Measurements from ENCODE around the gene TTPAL.
A peak's percentile ranks its signal among the peaks of the same experiment; 100 is the strongest.
"Not testable (repeated sequence)": the region's sequence is repeated elsewhere in the genome, so short reads cannot be mapped to it uniquely, and the experiment has no call there.

TTPAL gene

GRCh38 chr20:44465001-44465560, 10.6 kb upstream of the TTPAL start:
- H3K27ac ChIP-seq: no peak overlapping the region
- no peak for DNase-seq (ENCODE audit: low read depth, low spot score)

GRCh38 chr20:44467289-44467883, 8.3 kb upstream of the TTPAL start:
- DNase-seq (ENCODE audit: low read depth, low spot score): no peak
- no peak overlapping the region for H3K27ac ChIP-seq

- DNase-seq (ENCODE audit: low read depth, low spot score): no peak
- no peak overlapping the region for H3K27ac ChIP-seq
Measured at GRCh38 chr20:44468044-44468782, 7.5 kb upstream of the TTPAL start.

GRCh38 chr20:44470327-44470726, 5.3 kb upstream of the TTPAL start:
- H3K27ac ChIP-seq: no peak overlapping the region
- no peak for DNase-seq (ENCODE audit: low read depth, low spot score)

- no peak for DNase-seq (ENCODE audit: low read depth, low spot score)
- H3K27ac ChIP-seq: no peak overlapping the region
Measured at GRCh38 chr20:44471481-44471882, 4.2 kb upstream of the TTPAL start.

GRCh38 chr20:44472283-44472682, 3.4 kb upstream of the TTPAL start:
- DNase-seq (ENCODE audit: low read depth, low spot score); H3K27ac ChIP-seq: not testable (repeated sequence)

- no peak for DNase-seq (ENCODE audit: low read depth, low spot score)
- peak overlapping the region; percentile 78 for H3K27ac ChIP-seq
Measured at GRCh38 chr20:44475372-44475693, 341 bp upstream of the TTPAL start.

GRCh38 chr20:44477151-44477550, 1.5 kb downstream of the TTPAL start:
- no peak for DNase-seq (ENCODE audit: low read depth, low spot score)
- H3K27ac ChIP-seq: peak overlapping the region; percentile 78

GRCh38 chr20:44478206-44478605, 2.5 kb downstream of the TTPAL start:
- peak overlapping the region; percentile 78 for H3K27ac ChIP-seq
- no peak for DNase-seq (ENCODE audit: low read depth, low spot score)

GRCh38 chr20:44479643-44480042, 4.0 kb downstream of the TTPAL start:
- no peak for DNase-seq (ENCODE audit: low read depth, low spot score)
- H3K27ac ChIP-seq: no peak overlapping the region

- no peak for DNase-seq (ENCODE audit: low read depth, low spot score)
- no peak overlapping the region for H3K27ac ChIP-seq
Measured at GRCh38 chr20:44480097-44480496, 4.4 kb downstream of the TTPAL start.

GRCh38 chr20:44481719-44482416, 6.2 kb downstream of the TTPAL start:
- no peak overlapping the region for H3K27ac ChIP-seq
- DNase-seq (ENCODE audit: low read depth, low spot score): no peak

- no peak for DNase-seq (ENCODE audit: low read depth, low spot score)
- H3K27ac ChIP-seq: no peak overlapping the region
Measured at GRCh38 chr20:44483112-44483511, 7.4 kb downstream of the TTPAL start.

- no peak overlapping the region for H3K27ac ChIP-seq
- DNase-seq (ENCODE audit: low read depth, low spot score): no peak
Measured at GRCh38 chr20:44485078-44485829, 9.6 kb downstream of the TTPAL start.

- no peak overlapping the region for H3K27ac ChIP-seq
- DNase-seq (ENCODE audit: low read depth, low spot score): no peak
Measured at GRCh38 chr20:44485830-44486198, 10.1 kb downstream of the TTPAL start.

- no peak for DNase-seq (ENCODE audit: low read depth, low spot score)
- no peak overlapping the region for H3K27ac ChIP-seq
Measured at GRCh38 chr20:44488551-44488950, 12.9 kb downstream of the TTPAL start.

GRCh38 chr20:44489223-44489622, 13.5 kb downstream of the TTPAL start:
- no peak overlapping the region for H3K27ac ChIP-seq
- DNase-seq (ENCODE audit: low read depth, low spot score): no peak

GRCh38 chr20:44489931-44490330, 14.3 kb downstream of the TTPAL start:
- no peak overlapping the region for H3K27ac ChIP-seq
- DNase-seq (ENCODE audit: low read depth, low spot score): no peak

GRCh38 chr20:44491635-44492395, 16.1 kb downstream of the TTPAL start:
- peak overlapping the region; percentile 52 for H3K27ac ChIP-seq
- no peak for DNase-seq (ENCODE audit: low read depth, low spot score)

- H3K27ac ChIP-seq: peak overlapping the region; percentile 99
- DNase-seq (ENCODE audit: low read depth, low spot score): no peak
Measured at GRCh38 chr20:44494266-44494665, 18.6 kb downstream of the TTPAL start.
